ENCODE data around the gene PKIB.

DNA sequence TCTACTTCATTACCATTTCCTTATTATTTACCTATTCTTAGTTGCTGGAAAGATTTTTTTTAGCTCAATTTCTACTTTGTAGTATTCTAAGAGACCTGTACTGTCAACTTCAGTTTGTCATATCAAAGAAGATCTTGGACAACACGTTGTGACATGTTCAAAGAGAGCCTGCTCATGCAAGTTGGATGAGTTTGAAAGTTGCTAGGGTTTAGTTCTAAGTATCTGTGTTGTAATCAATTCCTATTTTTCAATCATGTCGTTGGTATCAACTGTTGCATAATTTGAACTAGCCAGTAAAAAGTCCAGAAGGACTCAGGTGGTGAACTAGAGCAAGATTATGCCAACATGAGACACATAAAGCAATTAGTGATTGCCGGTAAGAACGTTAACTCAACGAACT, 30.2 kb downstream of the PKIB start:
- no peak for TF ChIP-seq CTCF (conservative IDR thresholded peaks at IDR 0.05; ENCODE audit: low read depth, low read length)
- no peak for TF ChIP-seq EZH2 (IDR thresholded peaks at IDR 0.05; ENCODE audit: low read length, unreplicated experiment)
- no peak for TF ChIP-seq EZH2phosphoT487 (IDR thresholded peaks at IDR 0.05; ENCODE audit: borderline replicate concordance, low read length)
